Activated CD4-positive, CD25-positive, alpha-beta regulatory T cell treated with anti-CD3 and anti-CD28 coated beads, Interleukin-2, amount 50 U/mL, for 24 hours (primary cell): ENCODE measurements around the gene SPI1.

Source experiments
- ATAC-seq, 2 donors: fragments of 150-1000 bp; cut with Tn5 transposase; one replicate each; pipeline ENCODE4 v1.10.0; 2021; ENCODE audit warnings: mild to moderate bottlenecking in 1 of 2, moderate library complexity in 1 of 2

Gene SPI1

GRCh38 chr11:47378010-47378835 is at the start of gene SPI1:
Gene SPI1 (minus strand): TSS chr11:47378547. CDS start chr11:47378353, 194 bp downstream.
- peak in 1 of 2 donors; percentile 14 for ATAC-seq

DNA sequence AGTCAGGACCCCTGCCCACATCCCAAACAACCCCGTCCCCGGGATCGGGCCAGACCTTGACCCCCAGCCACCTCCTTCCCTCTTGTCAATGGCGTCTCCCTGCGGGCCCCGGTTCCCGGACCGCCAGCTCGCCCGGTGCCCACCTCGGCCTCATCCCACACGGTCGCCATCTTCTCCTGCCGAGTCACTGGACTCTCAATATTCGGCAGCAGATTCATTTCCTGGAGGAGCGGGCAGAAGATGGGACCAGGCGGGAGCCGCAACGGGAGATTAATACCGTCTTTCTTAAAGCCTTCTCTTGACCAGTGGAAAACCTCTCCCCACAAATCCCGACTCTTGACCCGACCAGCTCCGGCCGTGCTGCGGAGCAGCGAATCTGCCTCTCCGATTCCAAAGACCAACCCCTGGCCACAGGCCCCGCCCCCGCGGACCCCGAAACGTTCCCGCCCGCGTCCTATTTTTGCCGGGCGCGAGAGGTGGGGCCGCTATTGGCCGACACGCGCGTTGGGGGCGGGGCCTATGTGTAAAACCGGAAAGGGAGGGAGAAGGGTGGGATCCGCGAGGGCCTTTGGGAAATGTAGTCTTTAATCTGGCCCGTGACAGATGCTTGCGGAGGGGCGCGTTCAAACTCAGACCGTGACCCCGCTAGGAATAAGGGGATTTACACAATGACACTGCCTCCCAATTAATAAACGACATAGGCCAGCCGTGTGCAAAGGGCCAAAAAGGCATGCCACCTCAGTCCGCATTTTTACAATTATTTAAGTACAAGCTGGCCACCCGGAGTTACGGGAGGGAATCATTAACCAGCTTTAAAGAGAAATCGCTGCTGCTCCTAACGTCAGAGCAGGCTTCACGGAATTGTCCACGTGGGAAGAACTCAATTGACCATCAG is 48.0 kb upstream of the SPI1 start, which contains the start of gene PSMC3:
PSMC3 (minus strand) TSS at position 378 of the 895 bp plus-strand sequence; CDS start at position 218, 160 bp downstream.
- ATAC-seq: peak; percentile 91 to 94

GRCh38 chr11:47425611-47426010 is 47.3 kb upstream of the SPI1 start:
- ATAC-seq: no peak

DNA sequence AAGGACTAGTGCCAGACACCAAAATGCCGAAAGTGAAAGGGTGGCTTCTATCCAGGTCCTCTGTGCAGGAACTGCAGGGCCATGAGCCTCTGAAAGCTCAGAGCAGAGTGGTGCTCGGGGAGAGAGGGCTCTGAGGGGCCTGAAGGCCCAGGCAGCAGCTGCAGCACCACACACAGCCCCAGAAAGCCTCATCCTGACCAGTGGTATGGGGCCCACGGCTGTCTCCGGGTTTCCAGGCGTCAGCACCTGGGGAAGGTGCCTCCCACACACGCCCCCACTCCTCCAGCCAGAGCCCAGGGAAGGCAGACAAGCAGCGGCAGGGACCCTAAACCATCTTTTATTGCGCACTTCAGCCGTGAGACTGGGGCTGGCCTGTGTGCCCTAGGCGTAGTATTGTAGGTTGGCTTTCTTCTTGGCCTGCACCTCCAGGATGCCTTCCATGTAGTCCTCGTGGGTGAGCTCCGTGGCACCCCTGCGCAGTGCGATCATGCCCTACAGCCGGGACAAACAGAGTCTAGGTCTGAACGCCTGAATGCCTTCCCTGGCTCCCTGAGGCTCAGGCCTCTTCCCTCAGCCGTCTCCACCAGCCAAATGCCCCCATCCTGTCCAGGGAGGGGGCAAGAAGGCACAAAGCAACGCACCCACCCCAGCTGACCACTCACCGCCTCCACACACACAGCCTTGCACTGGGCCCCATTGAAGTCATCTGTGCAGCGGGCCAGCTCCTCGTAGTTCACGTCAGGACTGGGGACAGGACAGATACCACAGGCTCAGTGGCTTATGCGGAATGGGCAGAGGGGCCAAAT is 40.3 kb upstream of the SPI1 start:
- ATAC-seq: no peak

DNA sequence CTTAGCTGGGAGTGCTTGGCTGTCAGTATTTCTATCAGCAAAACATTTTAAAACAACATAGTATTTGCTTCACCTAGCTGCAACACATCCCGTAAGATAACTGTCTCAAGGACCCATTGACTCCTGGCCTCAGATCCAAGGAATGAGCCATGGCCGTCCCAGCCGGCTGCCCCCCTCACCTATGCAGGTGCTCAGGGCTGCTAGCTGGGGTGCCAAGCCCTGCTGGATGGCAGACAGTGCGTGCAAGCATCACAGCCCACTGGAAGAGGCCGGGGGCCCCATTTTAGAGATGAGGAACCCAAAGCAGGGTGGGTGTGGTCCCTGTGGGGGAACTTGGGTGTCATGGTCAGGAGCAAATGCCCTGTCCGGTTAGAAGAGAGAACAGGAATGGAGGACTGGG is 39.4 kb upstream of the SPI1 start:
- no peak for ATAC-seq

DNA sequence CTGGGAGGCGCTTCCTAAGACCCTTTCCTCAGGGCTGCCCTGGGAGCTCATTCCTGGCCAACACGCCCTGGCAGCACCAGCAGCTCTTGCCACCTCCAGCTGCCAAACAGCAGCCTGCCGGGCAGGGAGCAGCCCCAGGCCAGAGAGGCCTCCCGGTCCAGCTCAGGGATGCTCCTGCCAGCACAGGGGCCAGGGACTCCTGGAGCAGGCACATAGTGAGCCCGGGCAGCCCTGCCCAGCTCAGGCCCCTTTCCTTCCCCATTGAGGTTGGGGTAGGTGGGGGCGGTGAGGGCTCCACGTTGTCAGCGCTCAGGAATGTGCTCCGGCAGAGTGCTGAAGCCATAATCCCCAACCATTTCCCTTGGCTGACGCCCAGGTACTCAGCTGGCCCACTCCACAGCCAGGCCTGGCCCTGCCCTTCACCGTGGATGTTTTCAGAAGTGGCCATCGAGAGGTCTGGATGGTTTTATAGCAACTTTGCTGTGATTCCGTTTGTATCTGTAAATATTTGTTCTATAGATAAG is 37.7 kb upstream of the SPI1 start:
- no peak for ATAC-seq

GRCh38 chr11:47415091-47415854 is 36.9 kb upstream of the SPI1 start:
- ATAC-seq: no peak

DNA sequence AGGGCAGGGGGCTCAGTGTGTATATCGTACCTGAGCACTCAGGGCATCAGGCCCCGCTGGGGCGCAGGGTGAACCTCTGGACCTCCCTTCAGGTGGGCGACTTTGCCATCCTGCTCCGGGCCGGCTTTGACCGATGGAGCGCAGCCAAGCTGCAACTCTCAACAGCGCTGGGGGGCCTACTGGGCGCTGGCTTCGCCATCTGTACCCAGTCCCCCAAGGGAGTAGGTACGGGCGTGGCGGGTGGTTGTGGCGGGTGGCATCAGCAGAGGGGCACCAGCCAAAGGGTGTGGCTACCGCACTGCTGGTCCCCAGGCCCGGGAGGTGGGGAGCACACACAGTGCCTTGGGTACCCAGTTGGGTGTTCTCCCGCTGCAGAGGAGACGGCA is 36.3 kb upstream of the SPI1 start:
- no peak for ATAC-seq

DNA sequence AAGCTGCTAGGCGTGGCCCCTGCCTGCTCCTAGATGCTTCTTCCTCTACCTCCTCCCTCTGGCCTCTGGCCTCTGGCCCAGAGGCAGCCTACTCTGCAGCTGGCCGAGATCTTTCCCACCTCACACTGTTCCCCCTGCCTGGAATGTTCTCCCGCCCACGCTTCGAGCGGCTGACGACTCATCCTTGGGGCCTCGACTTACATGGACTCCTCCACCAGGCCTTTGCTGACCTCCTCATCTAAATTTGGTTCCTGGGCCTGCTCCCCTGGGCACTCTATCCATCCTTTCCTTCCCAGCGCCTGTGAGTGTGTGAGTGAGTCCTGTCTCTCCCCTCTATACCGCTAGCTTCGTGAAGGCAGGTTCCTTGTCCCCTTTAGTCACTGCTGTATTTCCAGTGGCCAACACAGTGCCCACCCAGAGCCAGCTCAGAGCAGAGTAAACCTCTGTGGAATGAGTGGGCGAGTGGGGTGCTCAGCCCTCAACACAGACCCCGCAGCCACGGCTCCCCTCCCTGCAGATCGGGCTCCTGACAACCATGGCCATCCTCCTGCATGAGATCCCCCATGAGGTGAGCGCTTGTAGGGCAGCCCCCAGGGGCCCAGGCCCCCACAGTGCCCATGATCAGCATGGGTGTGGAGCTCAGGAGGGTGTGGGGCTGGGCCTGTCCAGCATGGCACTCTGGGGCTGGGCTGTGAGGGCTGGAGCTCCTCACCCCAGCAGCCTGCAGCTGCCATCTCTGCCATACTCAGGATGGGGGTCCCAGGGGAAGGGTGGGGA is 35.7 kb upstream of the SPI1 start:
- no peak for ATAC-seq

- no peak for ATAC-seq
Observed at GRCh38 chr11:47413351-47413750, 35.0 kb upstream of the SPI1 start.

- ATAC-seq: no peak
Observed at GRCh38 chr11:47411884-47412746, 33.8 kb upstream of the SPI1 start.

GRCh38 chr11:47410370-47411264 is 32.3 kb upstream of the SPI1 start:
- ATAC-seq: no peak

DNA sequence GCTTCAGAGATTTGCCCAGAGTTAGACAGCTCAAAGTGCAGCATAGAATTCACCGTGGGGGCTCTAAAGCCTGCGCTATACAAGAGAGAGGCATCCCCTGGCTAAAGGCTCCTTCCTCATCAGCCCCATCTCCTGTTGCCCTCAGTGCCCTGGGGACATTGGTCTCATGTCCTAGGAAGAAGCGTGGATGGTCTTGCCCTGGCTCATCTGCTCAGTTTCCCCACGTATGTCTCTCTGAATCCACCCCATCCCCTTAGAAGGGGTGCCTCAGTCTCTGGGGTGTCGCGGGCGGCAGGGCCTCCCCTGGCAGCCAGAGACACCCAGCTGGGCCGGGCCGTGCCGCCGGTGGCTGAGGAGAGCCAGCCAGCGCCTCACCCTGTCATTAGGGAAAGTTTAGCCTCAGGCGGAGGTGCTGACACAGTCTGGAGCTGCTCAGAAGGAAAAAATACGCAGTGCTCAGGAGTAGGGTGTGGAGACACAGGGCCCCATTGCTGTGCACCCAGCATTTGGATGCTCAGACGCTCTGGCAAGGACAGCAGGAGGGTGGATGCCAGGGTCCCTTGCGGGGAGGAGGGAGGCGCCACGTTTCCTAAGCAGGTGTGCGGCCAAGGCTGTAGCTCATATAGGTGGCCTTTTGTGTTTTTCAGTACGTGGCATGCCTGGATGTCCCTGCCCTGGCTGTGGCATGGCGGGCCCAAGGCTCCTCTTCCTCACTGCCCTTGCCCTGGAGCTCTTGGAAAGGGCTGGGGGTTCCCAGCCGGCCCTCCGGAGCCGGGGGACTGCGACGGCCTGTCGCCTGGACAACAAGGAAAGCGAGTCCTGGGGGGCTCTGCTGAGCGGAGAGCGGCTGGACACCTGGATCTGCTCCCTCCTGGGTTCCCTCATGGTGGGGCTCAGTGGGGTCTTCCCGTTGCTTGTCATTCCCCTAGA is 31.4 kb upstream of the SPI1 start:
- ATAC-seq: no peak

- no peak for ATAC-seq
Observed at GRCh38 chr11:47408598-47409439, 30.5 kb upstream of the SPI1 start.

- ATAC-seq: peak; percentile 86
Observed at GRCh38 chr11:47407746-47408590, 29.6 kb upstream of the SPI1 start, which contains the start of gene SLC39A13. Gene SLC39A13 (plus strand): TSS chr11:47408590. CDS start chr11:47410095, 1,505 bp downstream.
